PC-3 (cell line): ENCODE measurements around the gene ALKBH8.

Experiments used
- EZH2phosphoT487 ChIP-seq: fragments of 300-600 bp; sonication (generic); IDR thresholded peaks from 2 replicates; pipeline ENCODE4 v1.6.1; 2018; ENCODE audit warnings: mild to moderate bottlenecking, antibody characterized with exemption, low read length, borderline replicate concordance
- TF ChIP-seq, protein P1 (sequence below): fragments of 300-600 bp; sonication (generic); conservative IDR thresholded peaks from 2 replicates; pipeline ENCODE4 v1.5.1; 2017; ENCODE audit warnings: antibody characterized with exemption, low read depth, mild to moderate bottlenecking, low read length

- no peak for TF ChIP-seq EZH2phosphoT487
- TF ChIP-seq, protein P1, sequence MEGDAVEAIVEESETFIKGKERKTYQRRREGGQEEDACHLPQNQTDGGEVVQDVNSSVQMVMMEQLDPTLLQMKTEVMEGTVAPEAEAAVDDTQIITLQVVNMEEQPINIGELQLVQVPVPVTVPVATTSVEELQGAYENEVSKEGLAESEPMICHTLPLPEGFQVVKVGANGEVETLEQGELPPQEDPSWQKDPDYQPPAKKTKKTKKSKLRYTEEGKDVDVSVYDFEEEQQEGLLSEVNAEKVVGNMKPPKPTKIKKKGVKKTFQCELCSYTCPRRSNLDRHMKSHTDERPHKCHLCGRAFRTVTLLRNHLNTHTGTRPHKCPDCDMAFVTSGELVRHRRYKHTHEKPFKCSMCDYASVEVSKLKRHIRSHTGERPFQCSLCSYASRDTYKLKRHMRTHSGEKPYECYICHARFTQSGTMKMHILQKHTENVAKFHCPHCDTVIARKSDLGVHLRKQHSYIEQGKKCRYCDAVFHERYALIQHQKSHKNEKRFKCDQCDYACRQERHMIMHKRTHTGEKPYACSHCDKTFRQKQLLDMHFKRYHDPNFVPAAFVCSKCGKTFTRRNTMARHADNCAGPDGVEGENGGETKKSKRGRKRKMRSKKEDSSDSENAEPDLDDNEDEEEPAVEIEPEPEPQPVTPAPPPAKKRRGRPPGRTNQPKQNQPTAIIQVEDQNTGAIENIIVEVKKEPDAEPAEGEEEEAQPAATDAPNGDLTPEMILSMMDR = no peak
These were observed 60.6 kb downstream of the ALKBH8 start for GRCh38 chr11:107504981-107505380.
